Measurements from ENCODE around the gene FAM120C. TPM values are rescaled to one million over a fixed set of nuclear protein-coding genes. Genes with fewer than 3 reads are reported as not detected.

Gene FAM120C
- polyA plus RNA-seq, 1 experiment, result 4.7 TPM

DNA sequence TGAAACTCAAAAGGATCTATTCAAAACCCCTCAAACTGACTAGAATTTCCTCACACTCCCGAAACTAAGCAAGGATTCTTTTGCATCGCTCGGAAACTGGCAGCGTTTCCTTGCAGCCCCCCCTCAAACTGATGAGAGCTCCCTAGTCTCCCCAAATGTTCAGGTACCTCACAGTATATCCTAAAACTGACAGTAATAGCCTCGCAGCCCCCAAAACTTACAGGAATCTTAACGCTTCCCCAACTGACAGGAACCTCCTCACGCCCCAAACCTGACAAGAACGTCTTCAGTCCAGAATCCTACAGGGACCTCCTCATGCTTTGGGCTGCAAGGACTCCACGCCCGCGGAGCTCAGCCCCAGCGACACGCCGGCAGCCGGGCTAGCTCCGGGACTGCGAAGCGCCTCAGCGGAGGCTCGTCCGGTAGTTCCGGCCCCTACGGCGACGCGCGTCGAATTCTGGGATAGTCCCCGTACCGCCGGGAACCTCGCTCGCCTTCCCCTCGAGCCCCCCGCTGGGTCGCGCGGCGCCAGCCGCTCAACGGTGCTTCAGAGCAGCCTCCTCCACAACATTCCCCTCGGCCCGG lies 139.4 kb downstream of the FAM120C start:
- DNase-seq (ENCODE audit: low read depth, low spot score), result no peak
- H3K4me3 ChIP-seq (ENCODE audit: low read depth, low read length), result peak overlapping the region; percentile 70

DNA sequence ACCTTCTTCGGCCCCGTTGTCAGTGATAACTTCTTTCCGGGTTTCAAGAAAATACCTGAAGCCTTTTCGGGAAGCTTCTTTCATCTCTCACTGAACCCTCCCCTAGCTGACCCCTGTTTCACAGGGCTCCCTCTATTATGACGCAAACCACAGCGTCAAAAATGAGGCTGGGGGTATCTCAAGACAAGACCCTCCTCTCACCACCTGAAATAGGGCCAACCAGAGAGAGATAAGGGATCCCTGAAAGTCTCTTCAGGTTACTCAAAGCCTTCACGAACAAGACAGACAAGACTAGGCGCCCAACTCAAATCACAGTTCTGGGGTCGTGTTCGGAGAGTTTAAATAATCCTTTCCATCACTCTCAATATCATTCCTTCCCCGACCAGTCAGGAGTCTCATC lies 140.0 kb downstream of the FAM120C start:
- CTCF ChIA-PET, result interaction anchor here (0.6 to 1.4 kb wide), 6 partner anchors 13 to 1014 kb away, joined by 3 to 8 read pairs (median 4); partner anchors contain the start of gene TSR2
- H3K9me3 ChIP-seq (ENCODE audit: control insufficient read depth, insufficient read depth, low read length), result no peaks in the 10 kb centered on the region
- peak overlapping the region; percentile 70 for H3K4me3 ChIP-seq (ENCODE audit: low read depth, low read length)
- no peaks in the 10 kb centered on the region for H3K27me3 ChIP-seq (ENCODE audit: control insufficient read depth, insufficient read depth, low read length)
- peak overlapping the region; percentile 91 for H3K27ac ChIP-seq (ENCODE audit: low read depth, low read length)
- POLR2A ChIA-PET, result interaction anchor here (0.7 to 3.6 kb wide), 6 partner anchors 53 to 487 kb away, joined by 3 to 26 read pairs (median 4); partner anchors contain the start of genes FAM120C, GNL3L, HUWE1 and TSR2
- TF ChIP-seq, protein P1, sequence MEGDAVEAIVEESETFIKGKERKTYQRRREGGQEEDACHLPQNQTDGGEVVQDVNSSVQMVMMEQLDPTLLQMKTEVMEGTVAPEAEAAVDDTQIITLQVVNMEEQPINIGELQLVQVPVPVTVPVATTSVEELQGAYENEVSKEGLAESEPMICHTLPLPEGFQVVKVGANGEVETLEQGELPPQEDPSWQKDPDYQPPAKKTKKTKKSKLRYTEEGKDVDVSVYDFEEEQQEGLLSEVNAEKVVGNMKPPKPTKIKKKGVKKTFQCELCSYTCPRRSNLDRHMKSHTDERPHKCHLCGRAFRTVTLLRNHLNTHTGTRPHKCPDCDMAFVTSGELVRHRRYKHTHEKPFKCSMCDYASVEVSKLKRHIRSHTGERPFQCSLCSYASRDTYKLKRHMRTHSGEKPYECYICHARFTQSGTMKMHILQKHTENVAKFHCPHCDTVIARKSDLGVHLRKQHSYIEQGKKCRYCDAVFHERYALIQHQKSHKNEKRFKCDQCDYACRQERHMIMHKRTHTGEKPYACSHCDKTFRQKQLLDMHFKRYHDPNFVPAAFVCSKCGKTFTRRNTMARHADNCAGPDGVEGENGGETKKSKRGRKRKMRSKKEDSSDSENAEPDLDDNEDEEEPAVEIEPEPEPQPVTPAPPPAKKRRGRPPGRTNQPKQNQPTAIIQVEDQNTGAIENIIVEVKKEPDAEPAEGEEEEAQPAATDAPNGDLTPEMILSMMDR (IDR thresholded peaks at IDR 0.05; ENCODE audit: low read depth, low read length), result no peak
- DNase-seq (ENCODE audit: low read depth, low spot score), result no peak

More for the DNA sequence above, 139.4 kb downstream of the FAM120C start:
- TF ChIP-seq, protein P1 (IDR thresholded peaks at IDR 0.05; ENCODE audit: low read depth, low read length), result no peak
- H3K27ac ChIP-seq (ENCODE audit: low read depth, low read length), result peak overlapping the region; percentile 91
- CTCF ChIA-PET, result interaction anchor here (0.6 to 1.1 kb wide), 3 partner anchors 75 to 396 kb away, joined by 4 to 8 read pairs (median 6); partner anchors contain the start of gene TSR2
- no peaks in the 10 kb centered on the region for H3K27me3 ChIP-seq (ENCODE audit: control insufficient read depth, insufficient read depth, low read length)
- H3K9me3 ChIP-seq (ENCODE audit: control insufficient read depth, insufficient read depth, low read length), result no peaks in the 10 kb centered on the region
- POLR2A ChIA-PET, result interaction anchor here (0.5 to 3.6 kb wide), 10 partner anchors 44 to 595 kb away, joined by 3 to 26 read pairs (median 4); partner anchors contain the start of genes FAM120C, GNL3L and TSR2

DNA sequence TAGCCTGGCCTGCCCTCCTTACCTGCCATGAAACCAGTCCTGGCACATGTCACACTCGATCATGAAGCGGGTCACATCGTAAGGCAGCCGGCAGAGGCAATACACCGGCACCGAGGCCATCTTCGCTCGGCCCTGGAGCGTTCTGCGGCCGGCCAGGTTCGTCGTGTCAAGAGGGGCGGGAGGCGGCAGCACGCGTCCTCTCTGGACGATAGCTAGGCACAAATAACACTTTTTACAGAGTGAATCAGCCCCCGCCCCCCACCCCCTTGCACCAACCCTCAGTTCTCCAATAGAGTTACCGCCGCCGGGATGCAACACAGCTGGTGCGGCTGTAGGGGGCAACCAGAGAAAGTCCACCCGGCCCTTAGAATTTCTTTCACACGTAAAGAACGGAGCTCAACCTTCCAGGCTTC lies 140.4 kb downstream of the FAM120C start:
- TF ChIP-seq, protein P1 (IDR thresholded peaks at IDR 0.05; ENCODE audit: low read depth, low read length), result peak; percentile 38; the same call in 1 of the 2 replicates

DNA sequence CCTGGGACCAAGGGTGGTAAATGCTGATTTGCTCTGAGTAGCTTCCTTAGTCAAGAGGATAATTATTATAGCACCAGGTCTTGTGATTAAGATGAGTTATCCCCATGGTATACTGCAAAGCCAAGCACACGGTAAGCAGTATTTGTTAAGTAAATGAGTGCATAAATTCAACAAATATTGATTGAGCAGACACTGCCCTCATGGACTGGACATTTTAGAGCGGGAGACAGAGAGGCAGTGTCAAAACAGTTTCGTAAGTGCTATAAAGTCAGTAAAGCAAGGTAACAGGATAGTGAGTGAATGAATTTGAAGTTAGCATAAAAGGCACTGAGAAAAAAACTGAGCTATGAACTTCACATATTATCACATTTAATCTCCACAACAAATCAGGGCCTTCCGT lies 152.7 kb downstream of the FAM120C start:
- H3K4me3 ChIP-seq (ENCODE audit: low read depth, low read length), result no peak overlapping the region
- no peak overlapping the region for H3K27ac ChIP-seq (ENCODE audit: low read depth, low read length)
- TF ChIP-seq, protein P1 (IDR thresholded peaks at IDR 0.05; ENCODE audit: low read depth, low read length), result no peak
- CTCF ChIA-PET, result interaction anchor here (1.2 kb wide), 1 partner anchor 12 kb away, joined by 4 read pairs; no protein-coding TSS in a partner anchor
- H3K27me3 ChIP-seq (ENCODE audit: control insufficient read depth, insufficient read depth, low read length), result no peaks in the 10 kb centered on the region
- POLR2A ChIA-PET, result no interaction called here
- DNase-seq (ENCODE audit: low read depth, low spot score), result no peak
- H3K9me3 ChIP-seq (ENCODE audit: control insufficient read depth, insufficient read depth, low read length), result no peaks in the 10 kb centered on the region

More for the DNA sequence above, 140.4 kb downstream of the FAM120C start:
- Histone ChIP-seq H3K9me3 (ENCODE audit: control insufficient read depth, insufficient read depth, low read length) (no peaks in the 10 kb centered on the region), H3K27ac (ENCODE audit: low read depth, low read length) (no peak overlapping the region), H3K27me3 (ENCODE audit: control insufficient read depth, insufficient read depth, low read length) (no peaks in the 10 kb centered on the region), H3K4me3 (ENCODE audit: low read depth, low read length) (peak overlapping the region; percentile 70)
- DNase-seq (ENCODE audit: low read depth, low spot score), result no peak
- POLR2A ChIA-PET, result interaction anchor here (0.7 to 3.6 kb wide), 5 partner anchors 33 to 487 kb away, joined by 4 to 26 read pairs (median 6); partner anchors contain the start of genes GNL3L, HUWE1 and TSR2
- CTCF ChIA-PET, result interaction anchor here (0.6 to 1.4 kb wide), 7 partner anchors 13 to 1015 kb away, joined by 3 to 8 read pairs (median 4); partner anchors contain the start of gene TSR2

Data from AG04450 (cell line).